ENCODE data around the gene CLCNKB.
A peak's percentile ranks its signal among the peaks of the same experiment; 100 is the strongest.

GRCh38 chr1:16020325-16020724, 23.3 kb upstream of the CLCNKB start:
- peak in 1 of 2 donors; percentile 19 for TF ChIP-seq POLR2A (IDR thresholded peaks at IDR 0.05)
- no peak for TF ChIP-seq CTCF (IDR thresholded peaks at IDR 0.05 in 4 of 5, conservative IDR thresholded peaks at IDR 0.05 in 1 of 5)

Measured in gastrocnemius medialis (tissue), 4 donors.